Astrocyte of the hippocampus (primary cell): ENCODE data around the gene DTX3.
"Not testable (repeated sequence)": the region's sequence is repeated elsewhere in the genome, so short reads cannot be mapped to it uniquely, and the experiment has no call there.

Source experiments
- DNase-seq: peaks from one replicate; pipeline ENCODE4 v3.0.0; 2011; ENCODE audit warnings: low read depth, low spot score

Gene DTX3, protein sequence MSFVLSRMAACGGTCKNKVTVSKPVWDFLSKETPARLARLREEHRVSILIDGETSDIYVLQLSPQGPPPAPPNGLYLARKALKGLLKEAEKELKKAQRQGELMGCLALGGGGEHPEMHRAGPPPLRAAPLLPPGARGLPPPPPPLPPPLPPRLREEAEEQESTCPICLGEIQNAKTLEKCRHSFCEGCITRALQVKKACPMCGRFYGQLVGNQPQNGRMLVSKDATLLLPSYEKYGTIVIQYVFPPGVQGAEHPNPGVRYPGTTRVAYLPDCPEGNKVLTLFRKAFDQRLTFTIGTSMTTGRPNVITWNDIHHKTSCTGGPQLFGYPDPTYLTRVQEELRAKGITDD

DNA sequence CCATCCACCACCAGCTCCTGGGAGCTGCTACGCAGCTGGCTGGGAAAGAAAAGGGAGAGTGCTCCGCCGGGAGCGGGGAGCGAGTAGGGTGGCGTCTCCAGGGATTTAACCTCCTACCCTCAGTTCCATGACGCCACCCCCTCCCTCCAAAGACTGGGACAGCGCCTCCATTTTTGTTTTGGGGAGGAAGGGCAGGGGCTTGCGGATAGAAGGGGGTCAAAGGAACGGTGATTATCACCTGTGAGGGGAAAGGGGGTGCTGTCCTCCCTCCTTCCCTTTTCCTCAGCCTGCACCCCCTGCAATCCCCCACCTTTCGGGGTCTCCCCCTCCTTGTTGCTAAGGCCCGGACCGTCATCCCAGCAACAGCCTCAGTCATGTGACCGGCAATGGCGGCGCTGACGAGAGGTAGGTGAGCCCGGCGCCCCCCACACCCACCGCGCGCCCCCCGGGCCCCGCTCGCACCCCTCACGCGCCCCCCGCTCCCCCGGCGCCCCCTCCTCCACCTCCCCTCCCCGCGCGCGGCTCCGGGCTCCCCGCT is at the start of gene DTX3:
TSS of gene DTX3 (plus strand) at position 371 of the 538 bp plus-strand sequence. CDS start 1,694 bp downstream, outside the sequence.
- peak; percentile 61 for DNase-seq

DNA sequence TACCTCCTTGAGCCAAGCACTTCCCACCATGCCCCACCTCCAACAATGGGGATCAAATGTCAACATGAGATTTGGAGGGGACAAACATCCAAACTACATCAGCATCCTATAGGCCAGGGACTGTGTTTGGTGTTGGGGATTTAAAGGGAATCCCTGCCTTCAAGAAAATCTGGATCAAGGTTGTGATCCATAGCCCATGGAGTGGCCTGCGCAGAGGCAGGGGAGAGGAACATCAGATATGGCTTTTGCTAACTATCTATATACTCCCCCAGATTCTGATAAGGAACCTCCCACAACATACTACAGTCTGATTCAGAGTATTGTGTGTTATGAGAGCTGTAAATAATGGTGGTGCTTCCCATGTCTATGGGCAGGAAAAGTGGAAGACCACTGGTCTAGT is 49.7 kb upstream of the DTX3 start:
- no peak for DNase-seq

GRCh38 chr12:57558864-57559263 is 45.8 kb upstream of the DTX3 start:
- no peak for DNase-seq

DNA sequence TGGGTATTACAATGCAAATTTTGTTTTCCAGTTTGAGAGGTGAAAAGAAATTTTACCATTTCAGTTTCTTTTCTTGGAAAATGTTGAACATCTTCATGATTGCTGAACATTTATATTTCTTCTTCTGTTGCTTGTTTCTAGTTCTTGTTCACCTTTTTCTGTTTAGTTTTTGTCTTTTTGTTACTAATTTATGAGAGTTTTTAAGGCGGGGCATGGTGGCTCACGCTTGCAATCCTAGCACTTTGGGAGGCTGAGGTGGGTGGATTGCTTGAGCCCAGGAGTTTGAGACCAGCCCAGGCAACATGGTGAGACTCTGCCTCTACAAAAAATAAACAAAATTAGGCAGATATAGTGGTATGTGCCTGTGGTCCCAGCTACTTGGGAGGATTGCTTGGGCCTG is 44.1 kb upstream of the DTX3 start:
- no peak for DNase-seq

GRCh38 chr12:57561117-57561516 is 43.5 kb upstream of the DTX3 start:
- DNase-seq: peak; percentile 27

- no peak for DNase-seq
Measured at GRCh38 chr12:57563358-57563757, 41.3 kb upstream of the DTX3 start.

GRCh38 chr12:57564178-57564740 is 40.4 kb upstream of the DTX3 start:
- no peak for DNase-seq

DNA sequence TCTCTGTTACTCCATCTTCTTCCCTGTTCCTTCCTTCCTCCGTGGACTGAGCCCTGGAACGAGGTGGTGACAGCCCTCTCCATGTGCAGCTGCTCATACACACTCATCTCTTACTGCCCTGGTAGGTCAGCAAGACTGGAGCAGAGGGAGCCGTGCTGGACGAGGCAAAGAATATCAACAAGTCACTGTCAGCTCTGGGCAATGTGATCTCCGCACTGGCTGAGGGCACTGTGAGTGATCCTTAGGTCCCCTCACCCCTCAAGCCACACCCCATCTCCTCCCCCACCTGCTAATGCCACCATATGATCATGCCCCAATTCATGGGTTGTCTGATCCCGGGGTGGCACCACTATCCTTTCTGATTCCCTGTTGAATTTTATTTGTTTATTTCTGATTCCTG is 35.8 kb upstream of the DTX3 start:
- no peak for DNase-seq

DNA sequence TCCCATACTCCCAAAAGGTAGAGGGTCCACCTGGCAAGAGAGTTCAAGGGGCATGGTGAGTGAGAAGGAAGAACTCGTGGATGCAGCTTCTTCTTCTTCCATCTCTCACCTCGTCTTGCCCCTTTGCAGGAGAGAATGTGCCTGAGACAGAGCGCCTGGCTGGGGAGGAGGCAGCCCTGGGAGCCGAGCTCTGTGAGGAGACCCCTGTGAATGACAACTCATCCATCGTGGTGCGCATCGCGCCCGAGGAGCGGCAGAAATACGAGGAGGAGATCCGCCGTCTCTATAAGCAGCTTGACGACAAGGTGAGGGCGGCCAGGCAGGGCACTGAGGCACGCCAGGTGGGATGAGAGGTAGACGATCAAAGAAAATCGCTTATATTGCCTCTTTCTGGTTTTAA is 34.8 kb upstream of the DTX3 start:
- DNase-seq: no peak

DNA sequence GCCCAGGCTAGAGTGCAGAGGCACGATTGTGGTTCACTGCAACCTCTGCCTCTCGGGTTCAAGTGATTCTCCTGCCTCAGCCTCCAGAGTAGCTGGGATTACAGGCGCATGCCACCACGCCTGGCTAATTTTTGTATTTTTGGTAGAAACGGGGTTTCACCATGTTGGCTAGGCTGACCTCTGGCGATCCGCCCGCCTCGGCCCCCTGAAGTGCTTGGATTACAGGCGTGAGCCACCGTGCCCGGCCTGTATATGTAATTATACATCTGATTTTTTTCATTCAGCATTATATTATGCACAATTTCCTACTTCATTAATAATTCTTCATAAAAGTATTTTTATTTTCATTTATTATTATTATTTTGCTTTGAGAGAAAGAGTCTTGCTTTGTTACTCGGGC is 34.2 kb upstream of the DTX3 start:
- not testable (repeated sequence) for DNase-seq

- no peak for DNase-seq
Measured at GRCh38 chr12:57571926-57572762, 32.5 kb upstream of the DTX3 start.

DNA sequence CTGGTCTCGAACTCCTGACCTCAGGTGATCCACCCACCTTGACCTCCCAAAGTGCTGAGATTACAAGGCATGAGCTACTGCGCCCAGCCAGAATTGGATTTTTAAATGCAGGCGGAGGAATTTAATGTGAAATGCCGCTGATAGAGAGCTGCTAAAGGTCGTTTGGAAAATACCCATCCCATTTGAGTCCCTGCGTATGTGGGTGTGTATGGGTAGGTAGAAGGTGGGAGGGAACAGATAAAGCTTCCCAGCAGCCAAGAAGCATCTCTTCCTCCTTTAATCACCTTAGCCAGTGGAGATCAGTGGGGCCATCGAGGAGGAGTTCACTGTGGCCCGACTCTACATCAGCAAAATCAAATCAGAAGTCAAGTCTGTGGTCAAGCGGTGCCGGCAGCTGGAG is 29.8 kb upstream of the DTX3 start:
- no peak for DNase-seq

- no peak for DNase-seq
Measured at GRCh38 chr12:57575771-57576612, 28.6 kb upstream of the DTX3 start.

GRCh38 chr12:57576613-57577160 is 27.9 kb upstream of the DTX3 start:
- DNase-seq: no peak

- DNase-seq: no peak
Measured at GRCh38 chr12:57577981-57578758, 26.5 kb upstream of the DTX3 start.

- no peak for DNase-seq
Measured at GRCh38 chr12:57579011-57579410, 25.6 kb upstream of the DTX3 start.

- no peak for DNase-seq
Measured at GRCh38 chr12:57579677-57580465, 24.8 kb upstream of the DTX3 start.

- no peak for DNase-seq
Measured at GRCh38 chr12:57580466-57580795, 24.2 kb upstream of the DTX3 start.

DNA sequence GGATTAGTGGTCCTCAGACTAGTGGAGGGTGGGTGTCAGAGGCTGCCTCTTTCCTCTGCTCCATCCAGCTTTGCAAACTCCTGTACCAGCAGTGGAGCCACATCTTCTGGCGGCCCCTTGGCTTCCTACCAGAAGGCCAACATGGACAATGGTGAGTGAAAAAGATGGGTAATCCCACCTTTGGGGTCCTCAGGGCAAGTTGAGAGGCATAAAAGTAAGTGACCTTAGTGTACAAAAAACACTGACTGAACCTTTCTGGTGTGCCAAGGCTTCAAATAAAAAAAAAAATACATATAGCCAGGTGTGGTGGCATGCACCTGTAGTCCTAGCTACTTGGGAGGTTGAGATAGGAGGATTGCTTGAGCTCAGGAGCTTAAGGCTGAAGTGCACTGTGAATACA is 22.8 kb upstream of the DTX3 start:
- no peak for DNase-seq

DNA sequence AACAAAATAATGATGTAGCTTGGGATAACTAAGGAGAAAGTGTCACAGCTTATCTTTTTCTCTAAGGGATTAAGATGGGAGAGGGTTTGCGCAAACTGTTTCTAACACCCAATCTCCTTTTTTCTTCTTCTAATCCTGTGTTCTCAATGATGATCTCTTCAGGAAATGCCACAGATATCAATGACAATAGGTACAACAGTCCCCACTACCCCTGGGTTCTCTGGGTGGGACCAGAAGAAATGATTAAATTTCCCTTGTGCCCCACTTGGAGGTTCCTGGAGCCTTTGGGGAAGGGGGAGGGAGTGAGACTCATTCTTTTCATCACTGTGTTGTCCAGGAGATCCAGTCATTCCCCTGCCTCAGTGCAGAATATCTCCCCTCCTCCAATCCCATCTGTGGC is 22.2 kb upstream of the DTX3 start:
- DNase-seq: no peak
